Common myeloid progenitor, CD34-positive (primary cell): ENCODE data around the gene LRRFIP2. TPM values are rescaled to one million over a fixed set of nuclear protein-coding genes. Genes with fewer than 3 reads are reported as not detected.
"Not testable (repeated sequence)": the region's sequence is repeated elsewhere in the genome, so short reads cannot be mapped to it uniquely, and the experiment has no call there.

ENCODE experiments used
- CTCF ChIA-PET: fragments of 350-600 bp; sonication (Branson Sonifier 250); formaldehyde crosslinking; loops from one replicate; lab custom pipeline; 2021; ENCODE audit warnings: antibody characterized with exemption; lab: Charles Lee
- POLR2A ChIA-PET: fragments of 350-600 bp; sonication (Branson Sonifier 250); formaldehyde crosslinking; loops from one replicate; lab custom pipeline; 2021; ENCODE audit warnings: antibody characterized with exemption; lab: Charles Lee
- DNase-seq, 3 donors: peaks; one replicate each; pipeline versions ENCODE4 v3.0.0 to v3.0.0-alpha.2; 2013
- H3K27ac ChIP-seq, 2 experiments: 1 replicate in 1 of 2; 2 replicates in 1 of 2; pipeline ENCODE4 v1.7.0; 2013; ENCODE audit warnings: inconsistent platforms in 2 of 2, low read length in 2 of 2, mild to moderate bottlenecking in 2 of 2, low read depth in 1 of 2, moderate library complexity in 1 of 2; ENCODE audit not compliant: severe bottlenecking in 2 of 2, insufficient read depth in 1 of 2, poor library complexity in 1 of 2
- H3K27me3 ChIP-seq, 5 experiments: replicated peaks in 2 of 5; 1 replicate in 3 of 5; 2 replicates in 2 of 5; pipeline versions ENCODE4 v1.6.1 to v1.7.0; 2013; ENCODE audit warnings: low read length in 4 of 5, mild to moderate bottlenecking in 2 of 5, moderate library complexity in 2 of 5, inconsistent platforms in 1 of 5; ENCODE audit not compliant: insufficient read depth in 5 of 5, control insufficient read depth in 4 of 5
- H3K36me3 ChIP-seq, 4 experiments: 1 replicate in 2 of 4; 2 replicates in 2 of 4; pipeline versions ENCODE4 v1.6.1 to v1.7.0; 2013; ENCODE audit warnings: low read length in 3 of 4, control low read depth in 1 of 4, mild to moderate bottlenecking in 1 of 4; ENCODE audit not compliant: control insufficient read depth in 4 of 4, insufficient read depth in 4 of 4
- H3K4me1 ChIP-seq, 4 experiments: 1 replicate in 3 of 4; 2 replicates in 1 of 4; pipeline versions ENCODE4 v1.6.1 to v1.7.1; 2013; ENCODE audit warnings: low read length in 3 of 4, mild to moderate bottlenecking in 3 of 4, control low read depth in 1 of 4, inconsistent platforms in 1 of 4, moderate library complexity in 1 of 4; ENCODE audit not compliant: control insufficient read depth in 4 of 4, insufficient read depth in 4 of 4; ENCODE audit errors: control extremely low read depth in 1 of 4
- H3K4me3 ChIP-seq, 7 experiments: 1 replicate in 4 of 7; 2 replicates in 3 of 7; pipeline versions ENCODE4 v1.5.1 to v1.7.0; 2013; ENCODE audit warnings: mild to moderate bottlenecking in 7 of 7, low read length in 6 of 7, moderate library complexity in 6 of 7, inconsistent platforms in 2 of 7, low read depth in 2 of 7, control low read depth in 1 of 7; ENCODE audit not compliant: insufficient read depth in 4 of 7, control insufficient read depth in 1 of 7; ENCODE audit errors: extremely low read depth in 1 of 7
- H3K9me3 ChIP-seq, 5 experiments: 1 replicate in 4 of 5; 2 replicates in 1 of 5; pipeline versions ENCODE4 v1.6.1 to v1.7.1; 2013; ENCODE audit warnings: low read length in 4 of 5, mild to moderate bottlenecking in 2 of 5, inconsistent platforms in 1 of 5, low read depth in 1 of 5, moderate library complexity in 1 of 5; ENCODE audit not compliant: control insufficient read depth in 4 of 5, insufficient read depth in 2 of 5; ENCODE audit errors: control extremely low read depth in 1 of 5
- WGBS: methylation state at CpG from one replicate; pipeline ENCODE4 v1.1.5; 2013; ENCODE audit not compliant: insufficient coverage; 5-methylcytosine and 5-hydroxymethylcytosine counted together
- polyA plus RNA-seq: library from polyadenylated mRNA; unstranded; fragments of 120-200 nt; gene quantifications from one replicate; pipeline ENCODE4 v1.2.1, GENCODE V29; 2013

LRRFIP2 gene, protein sequence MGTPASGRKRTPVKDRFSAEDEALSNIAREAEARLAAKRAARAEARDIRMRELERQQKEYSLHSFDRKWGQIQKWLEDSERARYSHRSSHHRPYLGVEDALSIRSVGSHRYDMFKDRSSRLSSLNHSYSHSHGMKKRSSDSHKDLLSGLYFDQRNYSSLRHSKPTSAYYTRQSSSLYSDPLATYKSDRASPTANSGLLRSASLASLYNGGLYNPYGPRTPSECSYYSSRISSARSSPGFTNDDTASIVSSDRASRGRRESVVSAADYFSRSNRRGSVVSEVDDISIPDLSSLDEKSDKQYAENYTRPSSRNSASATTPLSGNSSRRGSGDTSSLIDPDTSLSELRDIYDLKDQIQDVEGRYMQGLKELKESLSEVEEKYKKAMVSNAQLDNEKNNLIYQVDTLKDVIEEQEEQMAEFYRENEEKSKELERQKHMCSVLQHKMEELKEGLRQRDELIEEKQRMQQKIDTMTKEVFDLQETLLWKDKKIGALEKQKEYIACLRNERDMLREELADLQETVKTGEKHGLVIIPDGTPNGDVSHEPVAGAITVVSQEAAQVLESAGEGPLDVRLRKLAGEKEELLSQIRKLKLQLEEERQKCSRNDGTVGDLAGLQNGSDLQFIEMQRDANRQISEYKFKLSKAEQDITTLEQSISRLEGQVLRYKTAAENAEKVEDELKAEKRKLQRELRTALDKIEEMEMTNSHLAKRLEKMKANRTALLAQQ
- polyA plus RNA-seq = 74.6 TPM

DNA sequence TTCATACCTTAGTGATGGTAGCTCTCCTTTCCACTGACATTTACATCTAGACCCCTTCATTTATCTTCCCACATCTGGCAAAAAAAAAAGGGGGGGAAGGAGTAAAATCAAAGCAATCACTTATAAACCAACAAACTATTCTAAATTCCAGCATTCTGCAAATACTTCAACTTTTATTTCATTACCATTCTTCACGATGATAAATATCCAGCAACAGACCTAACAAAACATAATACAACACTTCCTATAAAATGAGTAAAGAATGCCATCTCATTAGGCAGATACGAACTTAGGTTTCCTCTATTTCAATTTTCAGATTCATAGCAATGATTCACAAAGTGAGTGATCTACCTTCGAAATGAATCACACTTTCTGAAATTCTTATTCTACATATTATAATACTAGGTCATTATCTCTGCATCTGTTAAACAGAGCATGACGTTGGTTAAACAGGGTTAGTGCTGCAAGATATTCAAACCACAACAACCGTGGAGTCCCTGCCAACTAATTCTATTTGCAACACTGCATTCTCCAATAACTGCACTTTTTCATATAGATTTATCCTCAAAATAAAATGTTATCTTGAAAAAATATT is at the start of gene LRRFIP2:
Gene LRRFIP2 (minus strand): TSS at position 51 of the 595 bp plus-strand sequence. CDS start 25,599 bp downstream, outside the sequence.
- POLR2A ChIA-PET = no interaction called here
- WGBS = 13% methylated on average over 1 of the region's 5 CpGs
- peaks cover 20 to 84% (median 49%) of the 10 kb centered on the region in 4 experiments for H3K4me1 ChIP-seq
- CTCF ChIA-PET = interaction anchor here (0.6 to 1.5 kb wide), 5 partner anchors 9 to 89 kb away, joined by 3 read pairs; no protein-coding TSS in a partner anchor
- no peaks in the 10 kb centered on the region for H3K27me3 ChIP-seq
- H3K27ac ChIP-seq = peak within 1 kb of the TSS; percentile 85 to 93
- peaks cover 0 to 6% (median 2%) of the 10 kb centered on the region in 4 experiments for H3K36me3 ChIP-seq
- DNase-seq = peak; percentile 45 to 78 (median 73)
- H3K9me3 ChIP-seq = no peaks in the 10 kb centered on the region
- peak within 1 kb of the TSS; percentile 89 to 99 (median 95) for H3K4me3 ChIP-seq

DNA sequence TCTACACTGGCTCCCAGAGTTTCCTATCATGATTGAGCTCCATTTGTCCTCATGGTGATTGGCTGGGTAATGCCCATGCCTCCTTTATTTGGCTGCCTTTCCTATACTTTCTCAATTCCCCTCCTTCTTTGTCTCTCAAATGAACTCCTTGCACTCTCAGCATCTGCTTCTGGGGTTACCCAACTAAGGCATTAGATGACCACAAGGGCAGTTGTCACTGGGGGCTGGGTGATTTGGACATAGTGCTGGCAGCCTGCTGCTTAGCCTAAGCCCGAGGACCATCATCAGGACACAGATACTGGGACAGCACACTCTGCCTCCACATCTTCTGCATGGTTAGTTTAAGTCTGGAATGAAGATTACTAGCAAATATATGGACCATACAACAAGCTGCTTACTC is 49.2 kb upstream of the LRRFIP2 start:
- no peaks in the 10 kb centered on the region for H3K36me3 ChIP-seq
- H3K9me3 ChIP-seq = no peaks in the 10 kb centered on the region
- DNase-seq = no peak
- H3K27ac ChIP-seq = no peak overlapping the region
- POLR2A ChIA-PET = no interaction called here
- H3K4me3 ChIP-seq = no peak overlapping the region
- CTCF ChIA-PET = no interaction called here
- H3K27me3 ChIP-seq = no peaks in the 10 kb centered on the region
- WGBS = no CpG with 5 or more reads among the region's 1 CpG
- H3K4me1 ChIP-seq = peaks cover 0 to 8% (median 3%) of the 10 kb centered on the region in 4 experiments

DNA sequence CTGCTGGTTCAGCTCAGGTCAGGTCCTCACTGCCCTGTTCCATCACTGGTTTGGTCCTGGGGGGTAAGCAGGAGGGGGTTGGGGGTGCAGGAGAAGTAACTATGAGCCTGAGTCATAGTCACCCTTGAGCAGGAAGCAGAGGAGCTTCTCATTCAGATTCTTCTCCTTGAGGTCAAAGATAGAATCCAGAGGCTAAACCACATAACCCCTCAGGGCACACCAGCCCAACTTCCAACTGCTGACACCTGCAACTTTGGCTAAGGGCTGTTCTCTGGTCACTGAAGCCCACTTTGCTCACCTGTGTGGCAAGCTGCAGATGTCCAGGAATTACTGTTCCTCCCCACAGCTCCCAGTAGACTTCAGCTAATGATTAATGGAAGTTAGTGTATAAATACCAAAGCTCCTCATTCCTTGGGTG is 48.8 kb upstream of the LRRFIP2 start:
- peaks cover 0 to 8% (median 3%) of the 10 kb centered on the region in 4 experiments for H3K4me1 ChIP-seq
- POLR2A ChIA-PET = no interaction called here
- no peaks in the 10 kb centered on the region for H3K9me3 ChIP-seq
- H3K27me3 ChIP-seq = no peaks in the 10 kb centered on the region
- DNase-seq = peak in 2 of 3 donors; percentile 48 to 54
- no peak overlapping the region for H3K4me3 ChIP-seq
- no peaks in the 10 kb centered on the region for H3K36me3 ChIP-seq
- H3K27ac ChIP-seq = no peak overlapping the region
- CTCF ChIA-PET = interaction anchor here (1.0 kb wide), 1 partner anchor 18 kb away, joined by 3 read pairs; no protein-coding TSS in a partner anchor

DNA sequence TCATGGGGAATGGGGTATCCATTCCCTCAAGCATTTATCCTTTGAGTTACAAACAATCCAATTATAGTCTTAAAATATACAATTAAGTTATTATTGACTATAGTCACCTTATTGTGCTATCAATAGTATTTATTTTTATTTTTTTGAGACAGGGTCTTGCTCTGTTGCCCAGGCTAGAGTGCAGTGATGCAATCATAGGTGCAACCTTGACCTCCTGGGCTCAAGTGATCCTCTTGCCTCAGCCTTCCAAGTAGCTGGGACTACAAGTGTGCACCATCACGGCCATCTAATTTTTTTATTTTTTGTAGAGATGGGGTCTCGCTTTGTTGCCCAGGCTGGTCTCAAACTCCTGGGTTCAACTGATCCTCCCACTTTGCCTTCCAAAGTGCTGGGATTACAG is 48.2 kb upstream of the LRRFIP2 start:
- H3K36me3 ChIP-seq, H3K27ac ChIP-seq, H3K4me1 ChIP-seq, H3K4me3 ChIP-seq, H3K9me3 ChIP-seq, POLR2A ChIA-PET, DNase-seq, H3K27me3 ChIP-seq: not testable (repeated sequence)
- CTCF ChIA-PET = interaction anchor here (1.0 to 1.8 kb wide), 2 partner anchors 18 to 26 kb away, joined by 3 to 5 read pairs; no protein-coding TSS in a partner anchor
- WGBS = 100% methylated on average over 2 of the region's 2 CpGs

DNA sequence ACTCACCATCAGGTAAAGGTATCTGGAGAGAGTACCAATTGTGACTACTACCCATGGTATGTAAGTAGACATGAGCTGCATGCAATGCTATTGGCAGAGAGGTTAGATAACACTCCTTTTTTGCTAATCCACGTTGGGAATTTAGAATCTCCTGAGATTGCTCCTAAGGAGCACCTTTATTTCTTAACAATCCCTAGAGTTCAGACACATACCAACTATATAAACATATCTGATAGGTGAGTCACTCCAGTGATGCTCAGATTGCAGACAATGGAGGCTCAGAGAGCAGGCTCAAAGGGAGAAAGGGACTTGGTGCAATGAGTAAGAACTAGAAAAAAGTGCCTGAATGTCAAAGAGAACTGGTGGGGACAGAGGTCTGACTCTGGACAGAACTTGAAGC is 47.0 kb upstream of the LRRFIP2 start:
- CTCF ChIA-PET = interaction anchor here (0.6 to 1.8 kb wide), 3 partner anchors 13 to 373 kb away, joined by 3 to 5 read pairs (median 3); no protein-coding TSS in a partner anchor
- DNase-seq = no peak
- H3K27me3 ChIP-seq = no peaks in the 10 kb centered on the region
- peaks cover 0 to 8% (median 3%) of the 10 kb centered on the region in 4 experiments for H3K4me1 ChIP-seq
- H3K9me3 ChIP-seq = peaks cover 0 to 10% (median 6%) of the 10 kb centered on the region in 5 experiments
- no peak overlapping the region for H3K4me3 ChIP-seq
- POLR2A ChIA-PET = no interaction called here
- WGBS = no CpG with 5 or more reads among the region's 1 CpG
- no peaks in the 10 kb centered on the region for H3K36me3 ChIP-seq
- H3K27ac ChIP-seq = no peak overlapping the region

DNA sequence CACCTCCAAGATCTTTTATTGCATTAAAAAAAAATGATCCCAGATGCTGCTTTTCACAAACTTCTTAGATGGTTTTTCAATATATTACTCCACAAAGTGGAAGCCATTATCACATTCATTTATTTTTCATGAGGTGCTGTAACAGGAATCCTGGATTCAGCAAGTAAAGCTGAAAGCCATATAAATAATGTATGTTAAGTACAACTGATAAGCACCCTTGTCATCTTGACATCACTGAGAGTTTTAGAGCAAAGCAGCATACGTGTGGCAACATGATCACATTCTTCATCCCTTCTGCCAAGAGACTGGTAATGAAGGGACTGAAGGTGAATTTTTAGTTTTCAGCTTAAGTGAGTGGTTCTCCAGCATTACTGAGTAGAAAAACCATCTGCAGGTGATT is 44.9 kb upstream of the LRRFIP2 start:
- H3K4me3 ChIP-seq = no peak overlapping the region
- H3K36me3 ChIP-seq = no peaks in the 10 kb centered on the region
- peaks cover 0 to 10% (median 6%) of the 10 kb centered on the region in 5 experiments for H3K9me3 ChIP-seq
- no peak for DNase-seq
- no peak overlapping the region for H3K27ac ChIP-seq
- H3K27me3 ChIP-seq = no peaks in the 10 kb centered on the region
- POLR2A ChIA-PET = no interaction called here
- H3K4me1 ChIP-seq = peaks cover 0 to 8% (median 3%) of the 10 kb centered on the region in 4 experiments
- CTCF ChIA-PET = interaction anchor here (0.8 to 2.0 kb wide), 5 partner anchors 9 to 195 kb away, joined by 3 to 4 read pairs (median 4); no protein-coding TSS in a partner anchor
- WGBS = no CpG with 5 or more reads among the region's 1 CpG
